ENCODE data around the gene GPR63. TPM values are rescaled to one million over a fixed set of nuclear protein-coding genes. Genes with fewer than 3 reads are reported as not detected.

The GPR63 gene
- total RNA-seq, 1 experiment from 2014 or later, result 5.9 TPM

DNA sequence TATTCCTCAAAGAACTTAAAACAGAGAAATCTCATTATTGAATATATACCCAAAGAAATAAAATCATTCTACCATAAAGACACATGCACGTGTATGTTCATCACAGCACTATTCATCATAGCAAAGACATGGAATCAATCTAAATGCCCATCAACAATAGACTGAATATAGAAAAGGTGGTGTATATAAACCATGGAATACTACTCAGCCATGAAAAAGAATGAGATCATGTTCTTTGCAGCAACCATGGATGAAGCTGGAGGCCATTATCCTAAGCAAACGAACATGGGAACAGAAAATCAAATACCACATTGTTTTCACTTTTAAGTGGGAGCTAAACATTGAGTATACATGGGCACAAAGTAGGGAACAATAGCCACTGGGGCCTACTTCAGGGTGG lies 12.3 kb upstream of the GPR63 start:
- Mint-ChIP-seq H3K36me3 (ENCODE audit: insufficient read depth in 1 of 3, low read depth in 3 of 3) (peaks cover 0 to 7% (median 2%) of the 10 kb centered on the region in 3 experiments; a peak in 2 of 7 replicates), H3K4me3 (no peak overlapping the region), H3K27ac (no peak overlapping the region; a peak in 1 of 7 replicates), H3K27me3 (ENCODE audit: low read depth) (0 out of 2 replicates have a peak, but pooled peaks cover 1% of the 10 kb centered on the region), H3K9me3 (peaks cover 19 to 27% of the 10 kb centered on the region in 2 experiments), H3K4me1 (no peaks in the 10 kb centered on the region)
- Histone ChIP-seq H3K4me1 (ENCODE audit: insufficient read depth, low read length) (no peaks in the 10 kb centered on the region), H3K23me2 (ENCODE audit: insufficient read length, low read depth, low read length, poor library complexity, severe bottlenecking) (no peaks in the 10 kb centered on the region), H2BK5ac (ENCODE audit: insufficient read length, low read length) (no peak overlapping the region), H3T11ph (ENCODE audit: low read length) (no peak overlapping the region), H4K20me1 (ENCODE audit: control insufficient read depth, insufficient read depth, insufficient read length) (no peaks in the 10 kb centered on the region), H4K91ac (ENCODE audit: insufficient read length, low read depth, low read length) (no peak overlapping the region), H2AK5ac (ENCODE audit: insufficient read length, low read length) (no peak overlapping the region), H3K79me2 (ENCODE audit: insufficient read depth, low read length) (no peaks in the 10 kb centered on the region), H3K79me1 (ENCODE audit: insufficient read depth, low read depth, low read length, poor library complexity, severe bottlenecking) (no peaks in the 10 kb centered on the region), H4K5ac (ENCODE audit: insufficient read length, low read depth, low read length) (no peak overlapping the region), H3K14ac (ENCODE audit: insufficient read depth, low read length) (no peak overlapping the region), H2BK120ac (ENCODE audit: low read depth, low read length, poor library complexity, severe bottlenecking) (no peak overlapping the region), H3K9me3 (ENCODE audit: control insufficient read depth, low read depth, low read length) (no peaks in the 10 kb centered on the region), H3K4me2 (ENCODE audit: insufficient read depth, insufficient read length, low read length) (no peak overlapping the region), H2BK15ac (ENCODE audit: low read depth, low read length) (no peak overlapping the region), H3K4ac (ENCODE audit: low read depth, low read length) (no peak overlapping the region), H3K9ac (ENCODE audit: extremely low read depth, insufficient read length, low read length) (no peak overlapping the region), H4K8ac (replicated peaks; ENCODE audit: insufficient read length, low read depth, low read length) (no peak overlapping the region), H2BK12ac (ENCODE audit: insufficient read length, low read depth, low read length) (no peak overlapping the region), H2BK20ac (ENCODE audit: low read depth, low read length, poor library complexity, severe bottlenecking) (no peak overlapping the region), H3K56ac (ENCODE audit: insufficient read length, low read depth, low read length) (no peak overlapping the region), H3K18ac (ENCODE audit: insufficient read length, low read depth, low read length) (no peak overlapping the region), H3K27me3 (ENCODE audit: insufficient read depth, low read length) (no peaks in the 10 kb centered on the region), H3K23ac (ENCODE audit: insufficient read length, low read depth, low read length) (no peak overlapping the region), H3K27ac (ENCODE audit: insufficient read length, low read depth, low read length) (no peak overlapping the region), H2AFZ (ENCODE audit: low read length) (no peak overlapping the region)
- WGBS (ENCODE audit: extremely low coverage, insufficient read length, low lambda C conversion rate), result no CpG with 5 or more reads among the region's 2 CpGs
- TF ChIP-seq, protein P1, sequence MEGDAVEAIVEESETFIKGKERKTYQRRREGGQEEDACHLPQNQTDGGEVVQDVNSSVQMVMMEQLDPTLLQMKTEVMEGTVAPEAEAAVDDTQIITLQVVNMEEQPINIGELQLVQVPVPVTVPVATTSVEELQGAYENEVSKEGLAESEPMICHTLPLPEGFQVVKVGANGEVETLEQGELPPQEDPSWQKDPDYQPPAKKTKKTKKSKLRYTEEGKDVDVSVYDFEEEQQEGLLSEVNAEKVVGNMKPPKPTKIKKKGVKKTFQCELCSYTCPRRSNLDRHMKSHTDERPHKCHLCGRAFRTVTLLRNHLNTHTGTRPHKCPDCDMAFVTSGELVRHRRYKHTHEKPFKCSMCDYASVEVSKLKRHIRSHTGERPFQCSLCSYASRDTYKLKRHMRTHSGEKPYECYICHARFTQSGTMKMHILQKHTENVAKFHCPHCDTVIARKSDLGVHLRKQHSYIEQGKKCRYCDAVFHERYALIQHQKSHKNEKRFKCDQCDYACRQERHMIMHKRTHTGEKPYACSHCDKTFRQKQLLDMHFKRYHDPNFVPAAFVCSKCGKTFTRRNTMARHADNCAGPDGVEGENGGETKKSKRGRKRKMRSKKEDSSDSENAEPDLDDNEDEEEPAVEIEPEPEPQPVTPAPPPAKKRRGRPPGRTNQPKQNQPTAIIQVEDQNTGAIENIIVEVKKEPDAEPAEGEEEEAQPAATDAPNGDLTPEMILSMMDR (conservative IDR thresholded peaks at IDR 0.05), result no peak
- no peak for DNase-seq
